ENCODE results near the gene ADCY4. TPM values are rescaled to one million over a fixed set of nuclear protein-coding genes. Genes with fewer than 3 reads are reported as not detected.

The ADCY4 gene
- total and polyA plus RNA-seq, 2 of the 13 experiments (the other 11 are each of a cell fraction or from before 2014, with no cell fraction given), result 0.03 TPM; not detected in 1

GRCh38 chr14:24296341-24297157, 38.3 kb downstream of the ADCY4 start (continued):
- TF ChIP-seq SNAPC2 (CRISPR knock-in tag; IDR thresholded peaks at IDR 0.05), result no peak
- TF ChIP-seq ATF4 (CRISPR knock-in tag; IDR thresholded peaks at IDR 0.05), result 0 out of 4 replicates have a peak, but pooled peaks of 1 of the 2 experiments have one; percentile 26
- TF ChIP-seq IRF2 (CRISPR knock-in tag; IDR thresholded peaks at IDR 0.05), result 0 out of 2 replicates have a peak, but pooled peaks have one; percentile 52
- TF ChIP-seq ZMYM2 (CRISPR knock-in tag; IDR thresholded peaks at IDR 0.05), result no peak
- no peak for TF ChIP-seq SNRNP70 (IDR thresholded peaks at IDR 0.05; ENCODE audit: low read depth, low read length)
- no peak for TF ChIP-seq ZBTB40 (IDR thresholded peaks at IDR 0.05)
- no peak for TF ChIP-seq ZBTB40 (CRISPR knock-in tag; IDR thresholded peaks at IDR 0.05)
- TF ChIP-seq ZFP1 (CRISPR knock-in tag; IDR thresholded peaks at IDR 0.05), result peak; percentile 92; the same call in 1 of the 2 replicates
- no peak for TF ChIP-seq REXO4 (CRISPR knock-in tag; IDR thresholded peaks at IDR 0.05; ENCODE audit: borderline replicate concordance)
- TF ChIP-seq KLF9 (CRISPR knock-in tag; IDR thresholded peaks at IDR 0.05; ENCODE audit: low read depth), result 0 out of 2 replicates have a peak, but pooled peaks have one; percentile 32
- TF ChIP-seq CHD2 (IDR thresholded peaks at IDR 0.05; ENCODE audit: low read depth, low read length), result no peak
- no peak for TF ChIP-seq SRSF9 (IDR thresholded peaks at IDR 0.05; ENCODE audit: borderline replicate concordance, insufficient read depth, low read depth, low read length, poor library complexity, severe bottlenecking)
- TF ChIP-seq ZKSCAN1 (IDR thresholded peaks at IDR 0.05; ENCODE audit: low read length), result no peak
- TF ChIP-seq POLR2AphosphoS5 (IDR thresholded peaks at IDR 0.05; ENCODE audit: low read depth, low read length), result no peak
- TF ChIP-seq ZSCAN21 (CRISPR knock-in tag; IDR thresholded peaks at IDR 0.05; ENCODE audit: borderline replicate concordance), result no peak
- 0 out of 2 replicates have a peak, but pooled peaks have one; percentile 52 for TF ChIP-seq MXD1 (CRISPR knock-in tag; IDR thresholded peaks at IDR 0.05)
- peak; percentile 76; the same call in 1 of the 2 replicates for TF ChIP-seq ZBTB25 (CRISPR knock-in tag; IDR thresholded peaks at IDR 0.05)

All from HepG2 (cell line).